ENCODE measurements around the gene CALY. TPM values are rescaled to one million over a fixed set of nuclear protein-coding genes. Genes with fewer than 3 reads are reported as not detected.

The CALY gene, protein sequence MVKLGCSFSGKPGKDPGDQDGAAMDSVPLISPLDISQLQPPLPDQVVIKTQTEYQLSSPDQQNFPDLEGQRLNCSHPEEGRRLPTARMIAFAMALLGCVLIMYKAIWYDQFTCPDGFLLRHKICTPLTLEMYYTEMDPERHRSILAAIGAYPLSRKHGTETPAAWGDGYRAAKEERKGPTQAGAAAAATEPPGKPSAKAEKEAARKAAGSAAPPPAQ
- total RNA-seq = 1 to 10 TPM in 2 of 3 donors, not detected in 1; 1.1 to 7.5 TPM
- long read RNA-seq, donor 1, transcript CALY-201 (6 exons, 2,271 nt) = major isoform, 5 of 8 reads
- long read RNA-seq, donor 1, partial matches to known transcripts = 2 of 8 reads
- long read RNA-seq, donor 1, other reads (novel, unspliced or antisense) = 1 of 8 reads
- long read RNA-seq, donor 2 = 0 reads

DNA sequence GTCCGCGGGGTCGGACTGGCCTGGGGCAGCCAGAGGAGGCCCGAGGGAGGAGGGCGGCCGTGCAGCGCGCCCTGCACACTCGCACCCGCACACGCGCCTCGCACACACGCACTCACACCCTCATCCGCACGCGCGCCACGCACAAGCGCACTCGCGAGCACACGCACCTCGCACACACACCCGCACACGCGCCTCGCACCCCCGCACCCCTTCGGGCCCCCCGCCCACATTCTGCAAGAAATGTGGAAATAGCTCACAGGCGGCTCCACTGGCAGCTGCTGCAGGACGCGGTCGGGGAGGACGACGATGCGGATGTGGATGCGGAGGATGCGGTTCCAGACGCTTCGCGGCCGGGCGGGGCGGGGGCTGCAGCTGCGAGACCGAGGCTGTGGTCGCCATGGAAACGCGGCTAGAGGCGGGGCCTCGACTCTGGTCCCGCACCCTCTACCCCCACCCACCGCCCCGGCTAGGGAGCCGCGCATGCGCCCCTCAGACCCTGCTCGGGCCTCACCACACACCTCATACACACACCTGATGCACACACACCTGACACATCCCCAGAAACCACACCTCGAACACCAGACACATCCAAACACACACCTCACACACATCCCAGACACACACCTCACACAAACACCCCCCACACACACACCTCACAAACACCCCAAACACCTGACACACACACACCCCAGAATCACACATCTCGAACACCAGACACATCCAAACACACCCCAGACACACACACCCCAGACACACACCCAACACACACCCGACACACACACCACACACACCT is at the start of gene CALY:
Gene CALY (minus strand): TSS at position 320 of the 793 bp plus-strand sequence. CDS start 7,907 bp downstream, outside the sequence.
- DNase-seq = peak; percentile 50 to 86 (median 73)
- intact Hi-C loops (cut with DNase I, micrococcal nuclease) = no loop called here
- Histone ChIP-seq H3K4me1 (ENCODE audit: low read depth) (peaks cover 14% of the 10 kb centered on the region), H3K36me3 (ENCODE audit: low read depth) (no peaks in the 10 kb centered on the region), H3K9me3 (no peaks in the 10 kb centered on the region), H3K4me3 (no peak within 1 kb of the TSS)
- TF ChIP-seq, protein P1, sequence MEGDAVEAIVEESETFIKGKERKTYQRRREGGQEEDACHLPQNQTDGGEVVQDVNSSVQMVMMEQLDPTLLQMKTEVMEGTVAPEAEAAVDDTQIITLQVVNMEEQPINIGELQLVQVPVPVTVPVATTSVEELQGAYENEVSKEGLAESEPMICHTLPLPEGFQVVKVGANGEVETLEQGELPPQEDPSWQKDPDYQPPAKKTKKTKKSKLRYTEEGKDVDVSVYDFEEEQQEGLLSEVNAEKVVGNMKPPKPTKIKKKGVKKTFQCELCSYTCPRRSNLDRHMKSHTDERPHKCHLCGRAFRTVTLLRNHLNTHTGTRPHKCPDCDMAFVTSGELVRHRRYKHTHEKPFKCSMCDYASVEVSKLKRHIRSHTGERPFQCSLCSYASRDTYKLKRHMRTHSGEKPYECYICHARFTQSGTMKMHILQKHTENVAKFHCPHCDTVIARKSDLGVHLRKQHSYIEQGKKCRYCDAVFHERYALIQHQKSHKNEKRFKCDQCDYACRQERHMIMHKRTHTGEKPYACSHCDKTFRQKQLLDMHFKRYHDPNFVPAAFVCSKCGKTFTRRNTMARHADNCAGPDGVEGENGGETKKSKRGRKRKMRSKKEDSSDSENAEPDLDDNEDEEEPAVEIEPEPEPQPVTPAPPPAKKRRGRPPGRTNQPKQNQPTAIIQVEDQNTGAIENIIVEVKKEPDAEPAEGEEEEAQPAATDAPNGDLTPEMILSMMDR (IDR thresholded peaks at IDR 0.05) = no peak
- ATAC-seq = peak; percentile 57

DNA sequence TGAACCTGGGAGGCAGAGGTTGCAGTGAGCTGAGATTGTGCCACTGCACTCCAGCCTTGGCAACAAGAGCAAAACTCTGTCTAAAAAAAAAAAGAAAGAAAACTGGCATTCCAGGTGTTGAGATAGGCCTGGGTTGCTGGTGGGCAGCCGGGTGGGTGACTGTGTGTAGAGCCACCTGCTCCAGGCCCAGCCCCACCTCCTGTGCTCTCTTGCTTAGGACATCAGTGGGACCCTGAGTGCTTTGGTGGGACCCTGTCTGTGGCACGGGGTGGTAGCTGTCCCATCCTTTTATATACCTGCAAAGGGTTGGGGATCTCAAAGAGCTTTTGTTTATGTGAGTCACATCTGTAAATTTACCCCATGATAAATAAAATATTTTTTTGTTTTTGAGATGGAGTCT is 48.5 kb upstream of the CALY start:
- no peak for ATAC-seq
- peak in 2 of 3 donors; percentile 4 to 31 for DNase-seq
- intact Hi-C loops (cut with DNase I, micrococcal nuclease) = no loop called here
- no peaks in the 10 kb centered on the region for H3K36me3 ChIP-seq (ENCODE audit: low read depth)
- H3K9me3 ChIP-seq = no peaks in the 10 kb centered on the region
- H3K4me1 ChIP-seq (ENCODE audit: low read depth) = no peaks in the 10 kb centered on the region
- no peak overlapping the region for H3K4me3 ChIP-seq
- TF ChIP-seq, protein P1 (IDR thresholded peaks at IDR 0.05) = no peak

DNA sequence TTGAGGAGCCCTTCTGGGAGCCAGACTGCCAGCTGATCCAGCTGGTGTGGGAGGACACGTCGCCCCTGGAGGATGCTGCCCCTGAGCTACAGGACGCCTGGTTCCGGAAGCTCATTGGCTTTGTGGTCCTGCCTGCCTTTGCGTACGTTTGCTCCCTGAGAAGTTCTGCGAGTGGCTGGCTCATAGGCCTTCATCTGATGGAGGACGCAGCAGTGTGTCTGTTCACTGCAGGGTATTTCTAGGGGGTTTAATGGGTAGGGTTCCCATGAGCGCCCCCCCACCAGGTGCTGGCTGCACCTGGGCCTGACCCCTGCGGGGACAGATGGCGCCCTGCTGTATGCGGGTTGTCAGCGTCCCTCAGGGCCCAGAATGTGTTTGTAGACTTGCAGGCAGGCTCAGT is 47.4 kb upstream of the CALY start:
- Histone ChIP-seq H3K9me3 (no peaks in the 10 kb centered on the region), H3K4me1 (ENCODE audit: low read depth) (peaks cover 6% of the 10 kb centered on the region), H3K4me3 (no peak overlapping the region), H3K36me3 (ENCODE audit: low read depth) (no peaks in the 10 kb centered on the region)
- ATAC-seq (no peak), DNase-seq (peak in 2 of 3 donors; percentile 14 to 27)
- TF ChIP-seq, protein P1 (IDR thresholded peaks at IDR 0.05) = no peak
- intact Hi-C loops (cut with DNase I, micrococcal nuclease) = no loop called here

DNA sequence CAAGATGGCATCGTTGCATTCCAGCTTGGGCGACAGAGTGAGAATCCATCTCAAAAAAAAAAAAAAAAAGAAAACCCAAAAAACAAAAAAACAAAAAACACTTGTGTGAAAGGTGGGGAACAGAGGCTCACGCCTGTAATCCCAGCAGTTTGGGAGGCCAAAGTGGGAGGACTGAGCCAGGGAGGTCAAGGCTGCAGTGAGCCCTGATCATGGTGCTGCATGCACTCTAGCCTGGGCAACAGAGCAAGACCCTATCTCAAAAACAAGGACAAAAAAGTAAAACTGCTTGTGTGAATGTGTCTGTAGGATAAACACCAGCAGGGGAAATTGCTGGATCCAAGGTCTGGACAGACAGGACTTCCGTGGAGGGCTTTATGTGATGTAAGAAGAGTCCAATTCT is 46.9 kb upstream of the CALY start:
- H3K4me1 ChIP-seq (ENCODE audit: low read depth) = peaks cover 6% of the 10 kb centered on the region
- H3K36me3 ChIP-seq (ENCODE audit: low read depth) = no peaks in the 10 kb centered on the region
- ATAC-seq = no peak
- intact Hi-C loops (cut with DNase I, micrococcal nuclease) = no loop called here
- TF ChIP-seq, protein P1 (IDR thresholded peaks at IDR 0.05) = no peak
- H3K9me3 ChIP-seq = no peaks in the 10 kb centered on the region
- DNase-seq = peak in 2 of 3 donors; percentile 2 to 11
- no peak overlapping the region for H3K4me3 ChIP-seq

DNA sequence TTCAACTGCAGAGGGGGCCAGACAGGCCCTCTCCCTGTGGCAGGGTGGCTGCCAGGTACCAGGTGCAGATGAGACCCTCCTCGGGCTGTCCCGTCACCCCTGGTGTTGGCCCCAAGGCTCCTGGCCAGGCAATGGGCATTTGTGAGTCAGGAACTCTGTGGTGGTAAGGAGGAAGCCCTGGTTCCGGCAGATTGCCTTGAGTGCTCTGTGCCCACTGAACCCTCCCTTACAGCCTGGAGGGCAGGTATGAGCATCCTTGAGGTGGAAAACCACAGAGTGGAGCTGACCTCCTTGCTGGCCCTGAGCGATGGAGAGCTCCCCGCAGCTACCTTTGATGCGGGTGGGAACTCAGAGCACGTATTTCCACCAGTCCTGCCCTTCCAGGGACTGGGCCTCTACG is 44.3 kb upstream of the CALY start:
- ATAC-seq (no peak), DNase-seq (no peak)
- intact Hi-C loops (cut with DNase I, micrococcal nuclease) = no loop called here
- TF ChIP-seq, protein P1 (IDR thresholded peaks at IDR 0.05) = no peak
- Histone ChIP-seq H3K4me1 (ENCODE audit: low read depth) (peaks cover 13% of the 10 kb centered on the region), H3K9me3 (no peaks in the 10 kb centered on the region), H3K4me3 (no peak overlapping the region), H3K36me3 (ENCODE audit: low read depth) (no peaks in the 10 kb centered on the region)

All from mucosa of descending colon (tissue), 3 donors.